Activated naive CD4-positive, alpha-beta T cell treated with anti-CD3 and anti-CD28 coated beads, Interleukin-2, amount 50 U/mL, for 24 hours (primary cell): ENCODE data around the gene CAPN10.

ENCODE experiments used
- H3K27ac Mint-ChIP-seq: one replicate; pipeline ENCODE4 v1.8.0; 2021; ENCODE audit warnings: mild to moderate bottlenecking, mixed read lengths
- H3K27me3 Mint-ChIP-seq: one replicate; pipeline ENCODE4 v1.8.0; 2021; ENCODE audit warnings: mixed read lengths
- H3K36me3 Mint-ChIP-seq: one replicate; pipeline ENCODE4 v1.8.0; 2021; ENCODE audit warnings: mixed read lengths
- H3K4me1 Mint-ChIP-seq: one replicate; pipeline ENCODE4 v1.8.0; 2021; ENCODE audit warnings: mixed read lengths
- H3K4me3 Mint-ChIP-seq: one replicate; pipeline ENCODE4 v1.8.0; 2021; ENCODE audit warnings: mild to moderate bottlenecking, mixed read lengths
- H3K9me3 Mint-ChIP-seq: one replicate; pipeline ENCODE4 v1.8.0; 2021; ENCODE audit warnings: mixed read lengths

CAPN10 gene

GRCh38 chr2:240589375-240589774 lies 2.8 kb downstream of the CAPN10 start:
- H3K27ac Mint-ChIP-seq, result no peak overlapping the region
- no peak overlapping the region for H3K4me3 Mint-ChIP-seq
- H3K36me3 Mint-ChIP-seq, result no peaks in the 10 kb centered on the region
- no peaks in the 10 kb centered on the region for H3K27me3 Mint-ChIP-seq
- H3K9me3 Mint-ChIP-seq, result no peaks in the 10 kb centered on the region
- peaks cover 30% of the 10 kb centered on the region for H3K4me1 Mint-ChIP-seq

GRCh38 chr2:240589850-240590525 lies 3.5 kb downstream of the CAPN10 start:
- no peaks in the 10 kb centered on the region for H3K36me3 Mint-ChIP-seq
- H3K27ac Mint-ChIP-seq, result no peak overlapping the region
- H3K9me3 Mint-ChIP-seq, result no peaks in the 10 kb centered on the region
- peaks cover 24% of the 10 kb centered on the region for H3K4me1 Mint-ChIP-seq
- no peak overlapping the region for H3K4me3 Mint-ChIP-seq
- H3K27me3 Mint-ChIP-seq, result no peaks in the 10 kb centered on the region

- Mint-ChIP-seq H3K4me3 (no peak overlapping the region), H3K27me3 (no peaks in the 10 kb centered on the region), H3K4me1 (peaks cover 22% of the 10 kb centered on the region), H3K27ac (no peak overlapping the region), H3K9me3 (no peaks in the 10 kb centered on the region), H3K36me3 (no peaks in the 10 kb centered on the region)
Measured at GRCh38 chr2:240590681-240591111, 4.2 kb downstream of the CAPN10 start.

GRCh38 chr2:240591226-240591625 lies 4.7 kb downstream of the CAPN10 start:
- Mint-ChIP-seq H3K4me3 (no peak overlapping the region), H3K4me1 (peaks cover 22% of the 10 kb centered on the region), H3K27ac (no peak overlapping the region), H3K27me3 (no peaks in the 10 kb centered on the region), H3K36me3 (no peaks in the 10 kb centered on the region), H3K9me3 (no peaks in the 10 kb centered on the region)

GRCh38 chr2:240591784-240592183 lies 5.2 kb downstream of the CAPN10 start:
- H3K27ac Mint-ChIP-seq, result no peak overlapping the region
- peaks cover 22% of the 10 kb centered on the region for H3K4me1 Mint-ChIP-seq
- no peaks in the 10 kb centered on the region for H3K9me3 Mint-ChIP-seq
- H3K27me3 Mint-ChIP-seq, result no peaks in the 10 kb centered on the region
- H3K36me3 Mint-ChIP-seq, result no peaks in the 10 kb centered on the region
- no peak overlapping the region for H3K4me3 Mint-ChIP-seq

- Mint-ChIP-seq H3K9me3 (no peaks in the 10 kb centered on the region), H3K4me3 (no peak overlapping the region), H3K27me3 (no peaks in the 10 kb centered on the region), H3K36me3 (no peaks in the 10 kb centered on the region), H3K4me1 (peaks cover 11% of the 10 kb centered on the region), H3K27ac (no peak overlapping the region)
Measured at GRCh38 chr2:240593026-240593702, 6.6 kb downstream of the CAPN10 start.

GRCh38 chr2:240593703-240594451 lies 7.3 kb downstream of the CAPN10 start:
- no peaks in the 10 kb centered on the region for H3K9me3 Mint-ChIP-seq
- H3K4me1 Mint-ChIP-seq, result peaks cover 4% of the 10 kb centered on the region
- no peaks in the 10 kb centered on the region for H3K36me3 Mint-ChIP-seq
- H3K27me3 Mint-ChIP-seq, result no peaks in the 10 kb centered on the region
- H3K27ac Mint-ChIP-seq, result no peak overlapping the region
- H3K4me3 Mint-ChIP-seq, result no peak overlapping the region

GRCh38 chr2:240594511-240595380 lies 8.2 kb downstream of the CAPN10 start:
- Mint-ChIP-seq H3K36me3 (no peaks in the 10 kb centered on the region), H3K27ac (no peak overlapping the region), H3K9me3 (no peaks in the 10 kb centered on the region), H3K4me3 (no peak overlapping the region), H3K27me3 (no peaks in the 10 kb centered on the region), H3K4me1 (no peaks in the 10 kb centered on the region)

- Mint-ChIP-seq H3K4me1 (no peaks in the 10 kb centered on the region), H3K27me3 (no peaks in the 10 kb centered on the region), H3K9me3 (no peaks in the 10 kb centered on the region), H3K36me3 (no peaks in the 10 kb centered on the region), H3K27ac (no peak overlapping the region), H3K4me3 (no peak overlapping the region)
Measured at GRCh38 chr2:240595381-240596079, 9.0 kb downstream of the CAPN10 start.

GRCh38 chr2:240596080-240596460 lies 9.5 kb downstream of the CAPN10 start:
- Mint-ChIP-seq H3K4me1 (no peaks in the 10 kb centered on the region), H3K36me3 (no peaks in the 10 kb centered on the region), H3K9me3 (no peaks in the 10 kb centered on the region), H3K4me3 (no peak overlapping the region), H3K27ac (no peak overlapping the region), H3K27me3 (no peaks in the 10 kb centered on the region)

- no peak overlapping the region for H3K4me3 Mint-ChIP-seq
- no peaks in the 10 kb centered on the region for H3K4me1 Mint-ChIP-seq
- no peaks in the 10 kb centered on the region for H3K36me3 Mint-ChIP-seq
- no peak overlapping the region for H3K27ac Mint-ChIP-seq
- no peaks in the 10 kb centered on the region for H3K9me3 Mint-ChIP-seq
- no peaks in the 10 kb centered on the region for H3K27me3 Mint-ChIP-seq
Measured at GRCh38 chr2:240596491-240596931, 10.0 kb downstream of the CAPN10 start.

GRCh38 chr2:240597054-240597418 lies 10.5 kb downstream of the CAPN10 start:
- Mint-ChIP-seq H3K4me3 (no peak overlapping the region), H3K36me3 (no peaks in the 10 kb centered on the region), H3K27me3 (no peaks in the 10 kb centered on the region), H3K4me1 (no peaks in the 10 kb centered on the region), H3K9me3 (no peaks in the 10 kb centered on the region), H3K27ac (no peak overlapping the region)

GRCh38 chr2:240597419-240598181 lies 11.1 kb downstream of the CAPN10 start:
- H3K4me1 Mint-ChIP-seq, result no peaks in the 10 kb centered on the region
- no peaks in the 10 kb centered on the region for H3K27me3 Mint-ChIP-seq
- H3K9me3 Mint-ChIP-seq, result no peaks in the 10 kb centered on the region
- no peak overlapping the region for H3K27ac Mint-ChIP-seq
- H3K36me3 Mint-ChIP-seq, result no peaks in the 10 kb centered on the region
- no peak overlapping the region for H3K4me3 Mint-ChIP-seq

GRCh38 chr2:240598311-240598911 lies 11.9 kb downstream of the CAPN10 start:
- Mint-ChIP-seq H3K4me1 (no peaks in the 10 kb centered on the region), H3K27me3 (no peaks in the 10 kb centered on the region), H3K9me3 (no peaks in the 10 kb centered on the region), H3K4me3 (no peak overlapping the region), H3K27ac (no peak overlapping the region), H3K36me3 (no peaks in the 10 kb centered on the region)
